Fibroblast of skin of right quadriceps (primary cell): Measurements from ENCODE around the gene OR4Q3.
"Not testable (repeated sequence)": the region's sequence is repeated elsewhere in the genome, so short reads cannot be mapped to it uniquely, and the experiment has no call there.

ENCODE experiments used
- DNase-seq: peaks from one replicate; pipeline ENCODE4 v3.0.0-alpha.2; 2013

Gene OR4Q3

GRCh38 chr14:19743256-19743655 is at the start of gene OR4Q3:
Gene OR4Q3, plus strand, starts transcription at chr14:19743571.
- DNase-seq, result no peak

- no peak for DNase-seq
Observed at GRCh38 chr14:19729359-19729758, 14.0 kb upstream of the OR4Q3 start.

GRCh38 chr14:19729763-19730162 is 13.6 kb upstream of the OR4Q3 start:
- no peak for DNase-seq

- not testable (repeated sequence) for DNase-seq
Observed at GRCh38 chr14:19733893-19734292, 9.5 kb upstream of the OR4Q3 start.

DNA sequence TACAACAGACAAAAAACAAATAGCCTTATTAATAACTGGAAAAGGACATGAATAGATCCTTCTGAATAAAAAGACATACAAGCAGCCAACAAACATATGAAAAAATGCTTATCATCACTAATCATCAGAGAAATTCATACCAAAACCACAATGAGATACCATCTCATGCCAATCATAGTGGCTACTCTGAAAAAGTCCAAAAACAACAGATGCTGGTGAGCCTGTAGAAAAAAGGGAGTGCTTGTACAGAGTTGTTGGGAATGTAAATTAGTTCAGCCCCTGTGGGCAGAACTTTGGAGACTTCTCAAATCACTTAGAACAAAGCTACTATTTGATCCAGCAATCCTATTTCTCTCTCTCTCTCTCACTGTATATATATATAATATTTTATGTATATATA is 8.9 kb downstream of the OR4Q3 start:
- not testable (repeated sequence) for DNase-seq

DNA sequence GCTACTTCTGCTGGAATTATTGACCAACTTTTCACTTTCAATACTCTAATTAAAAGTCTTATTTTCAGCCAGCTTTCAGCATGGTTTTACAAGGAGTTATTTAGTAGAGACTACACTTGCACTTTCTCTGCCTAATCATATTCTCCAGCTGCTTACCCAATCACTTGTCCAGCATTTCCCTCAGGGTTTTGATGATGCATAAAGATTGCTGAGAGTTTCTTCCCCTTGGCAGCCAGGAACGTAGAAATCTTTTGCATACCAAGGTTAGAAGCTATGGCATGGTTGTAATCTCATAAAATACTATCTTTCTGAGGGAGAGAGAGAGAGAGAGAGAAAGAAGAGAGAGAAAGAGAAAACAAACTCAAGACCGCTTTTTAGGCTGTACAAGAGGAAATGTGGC is 10.8 kb downstream of the OR4Q3 start:
- no peak for DNase-seq

DNA sequence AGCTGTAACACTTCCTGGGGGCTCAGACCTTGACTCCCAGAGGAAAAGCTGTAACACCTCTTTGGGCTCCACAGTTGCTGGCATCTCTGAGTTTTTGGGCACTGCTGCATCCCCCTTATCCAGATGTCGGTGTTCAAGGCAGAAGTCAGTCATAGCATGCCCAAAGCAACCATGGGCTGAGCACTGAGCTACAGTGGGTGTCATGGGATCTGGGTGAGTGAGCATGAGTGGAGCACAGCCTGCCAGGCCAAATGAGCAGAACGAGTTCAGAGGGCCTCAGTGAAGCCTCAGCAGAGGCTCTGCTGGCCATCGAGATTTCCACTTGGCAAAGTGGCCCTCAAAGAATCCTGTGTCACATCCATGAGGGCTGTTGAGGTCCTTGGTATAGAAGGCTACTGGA is 28.1 kb downstream of the OR4Q3 start:
- not testable (repeated sequence) for DNase-seq

- no peak for DNase-seq
Observed at GRCh38 chr14:19771895-19772430, 28.6 kb downstream of the OR4Q3 start.

DNA sequence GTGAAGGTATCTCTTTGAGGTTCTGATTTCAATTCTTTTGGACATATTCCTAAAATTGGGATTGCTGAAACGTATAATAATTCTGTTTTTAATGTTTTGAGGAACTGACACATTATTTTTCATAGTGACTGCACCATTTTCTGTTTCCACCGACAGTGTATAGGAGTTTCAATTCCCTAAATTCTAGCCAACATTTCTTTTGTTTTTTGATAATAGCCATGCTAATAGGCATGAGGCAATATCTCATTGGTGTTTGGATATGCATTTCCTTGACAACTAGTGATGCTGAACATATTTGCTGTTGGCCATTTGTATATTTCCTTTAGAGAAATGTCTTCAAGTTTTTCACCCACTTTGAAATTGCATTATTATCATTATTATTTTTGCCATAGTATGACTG is 29.1 kb downstream of the OR4Q3 start:
- DNase-seq, result not testable (repeated sequence)

GRCh38 chr14:19773204-19773603 is 29.8 kb downstream of the OR4Q3 start, which contains the start of gene OR4M1:
Gene OR4M1, plus strand, starts transcription at chr14:19773504. Its CDS starts 6,819 bp downstream, at chr14:19780323.
- DNase-seq, result not testable (repeated sequence)

GRCh38 chr14:19775587-19775986 is 32.2 kb downstream of the OR4Q3 start:
- DNase-seq, result no peak

- DNase-seq, result not testable (repeated sequence)
Observed at GRCh38 chr14:19785848-19786247, 42.5 kb downstream of the OR4Q3 start.

GRCh38 chr14:19787318-19787717 is 43.9 kb downstream of the OR4Q3 start:
- DNase-seq, result not testable (repeated sequence)

- DNase-seq, result not testable (repeated sequence)
Observed at GRCh38 chr14:19788150-19788549, 44.8 kb downstream of the OR4Q3 start.

DNA sequence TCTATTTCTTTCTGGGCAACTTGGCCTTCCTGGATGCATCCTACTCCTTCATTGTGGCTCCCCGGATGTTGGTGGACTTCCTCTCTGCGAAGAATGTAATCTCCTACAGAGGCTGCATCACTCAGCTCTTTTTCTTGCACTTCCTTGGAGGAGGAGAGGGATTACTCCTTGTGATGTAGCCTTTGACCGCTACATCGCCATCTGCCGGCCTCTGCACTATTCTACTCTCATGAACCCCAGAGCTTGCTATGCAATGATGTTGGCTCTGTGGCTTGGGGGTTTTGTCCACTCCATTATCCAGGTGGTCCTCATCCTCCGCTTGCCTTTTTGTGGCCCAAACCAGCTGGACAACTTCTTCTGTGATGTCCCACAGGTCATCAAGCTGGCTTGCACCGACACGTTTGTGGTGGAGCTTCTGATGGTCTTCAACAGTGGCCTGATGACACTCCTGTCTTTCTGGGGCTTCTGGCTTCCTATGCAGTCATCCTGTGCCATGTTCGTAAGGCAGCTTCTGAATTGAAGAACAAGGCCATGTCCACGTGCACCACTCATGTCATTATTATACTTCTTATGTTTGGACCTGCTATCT is 53.2 kb downstream of the OR4Q3 start:
- not testable (repeated sequence) for DNase-seq
